Activated CD8-positive, alpha-beta memory T cell treated with anti-CD3 and anti-CD28 coated beads, Interleukin-2, amount 10 ng/mL, durations not matched to agents 7 days and 5 days (primary cell): ENCODE measurements around the gene C12orf42. TPM values are rescaled to one million over a fixed set of nuclear protein-coding genes. Genes with fewer than 3 reads are reported as not detected.

Experiments used
- ATAC-seq: fragments of 150-1000 bp; cut with Tn5 transposase; one replicate; pipeline ENCODE4 v1.10.0; 2021; ENCODE audit warnings: moderate library complexity
- CTCF ChIA-PET: fragments of 350-600 bp; sonication (Branson Sonifier 250); formaldehyde crosslinking; loops from one replicate; lab custom pipeline; 2021; ENCODE audit warnings: antibody characterized with exemption; lab: Charles Lee
- DNase-seq: peaks from one replicate; pipeline ENCODE4 v3.0.0-alpha.2; 2020
- H3K27ac Mint-ChIP-seq: one replicate; pipeline ENCODE4 v1.8.0; 2021; ENCODE audit warnings: mild to moderate bottlenecking, mixed read lengths
- H3K27me3 Mint-ChIP-seq: one replicate; pipeline ENCODE4 v1.8.0; 2021; ENCODE audit warnings: mixed read lengths
- H3K36me3 Mint-ChIP-seq: one replicate; pipeline ENCODE4 v1.8.0; 2021; ENCODE audit warnings: mild to moderate bottlenecking, mixed read lengths
- H3K4me1 Mint-ChIP-seq: one replicate; pipeline ENCODE4 v1.8.0; 2021; ENCODE audit warnings: mixed read lengths
- H3K4me3 Mint-ChIP-seq: one replicate; pipeline ENCODE4 v1.8.0; 2021; ENCODE audit warnings: mild to moderate bottlenecking, moderate library complexity, mixed read lengths
- H3K9me3 Mint-ChIP-seq: one replicate; pipeline ENCODE4 v1.8.0; 2022; ENCODE audit warnings: low read depth, mixed read lengths
- total RNA-seq, 2 experiments: library from RNA; stranded (reverse); gene quantifications; one replicate each; pipeline ENCODE4 v1.2.3, GENCODE V29; 2021

C12orf42 gene
- under 1 TPM in 1 of 2 experiments, not detected in 1; 0.84 TPM for total RNA-seq

GRCh38 chr12:103495469-103496456 is at the start of gene C12orf42:
Gene C12orf42, minus strand, starts transcription at chr12:103495968. Its CDS starts 17,542 bp downstream, at chr12:103478426.
- CTCF ChIA-PET = interaction anchor here (1.8 to 4.9 kb wide), 2 partner anchors 52 to 137 kb away, joined by 4 to 33 read pairs; no protein-coding TSS in a partner anchor
- no peak within 1 kb of the TSS for H3K27ac Mint-ChIP-seq
- H3K36me3 Mint-ChIP-seq = no peaks in the 10 kb centered on the region
- H3K9me3 Mint-ChIP-seq = peaks cover 4% of the 10 kb centered on the region
- H3K27me3 Mint-ChIP-seq = peaks cover 43% of the 10 kb centered on the region
- ATAC-seq (peak; percentile 76), DNase-seq (peak; percentile 53)
- peaks cover 13% of the 10 kb centered on the region for H3K4me1 Mint-ChIP-seq
- peak within 1 kb of the TSS; percentile 38 for H3K4me3 Mint-ChIP-seq

DNA sequence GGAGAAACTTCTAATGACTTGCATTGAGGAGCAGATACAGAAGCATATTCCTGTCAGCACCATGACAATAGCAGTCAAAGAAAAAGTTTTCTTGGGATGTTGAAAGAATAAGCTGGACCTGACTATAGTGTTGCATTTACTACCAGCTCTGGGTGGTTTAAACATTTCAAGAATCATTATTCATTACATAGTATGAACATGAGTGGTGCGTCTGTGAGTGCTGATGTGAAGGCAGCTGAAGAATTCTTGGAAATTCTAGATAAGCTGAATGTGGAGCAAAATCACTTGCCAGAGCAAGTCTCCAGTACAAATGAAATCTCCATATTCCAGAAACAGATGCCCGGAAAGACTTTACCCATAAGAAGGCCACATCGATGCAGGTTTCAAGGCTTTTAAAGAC is 46.3 kb upstream of the C12orf42 start:
- DNase-seq (no peak), ATAC-seq (no peak)
- H3K4me1 Mint-ChIP-seq = peaks cover 8% of the 10 kb centered on the region
- H3K9me3 Mint-ChIP-seq = no peaks in the 10 kb centered on the region
- CTCF ChIA-PET = no interaction called here
- H3K4me3 Mint-ChIP-seq = no peak overlapping the region
- no peak overlapping the region for H3K27ac Mint-ChIP-seq
- H3K27me3 Mint-ChIP-seq = peaks cover 18% of the 10 kb centered on the region
- H3K36me3 Mint-ChIP-seq = peaks cover 2% of the 10 kb centered on the region

GRCh38 chr12:103540319-103540718 is 44.6 kb upstream of the C12orf42 start:
- CTCF ChIA-PET = interaction anchor here (1.0 to 1.6 kb wide), 2 partner anchors 592 to 657 kb away, joined by 4 read pairs; no protein-coding TSS in a partner anchor
- Mint-ChIP-seq H3K4me1 (peaks cover 8% of the 10 kb centered on the region), H3K36me3 (peaks cover 2% of the 10 kb centered on the region), H3K27ac (no peak overlapping the region), H3K4me3 (no peak overlapping the region), H3K27me3 (peaks cover 18% of the 10 kb centered on the region), H3K9me3 (no peaks in the 10 kb centered on the region)
- DNase-seq (no peak), ATAC-seq (no peak)

DNA sequence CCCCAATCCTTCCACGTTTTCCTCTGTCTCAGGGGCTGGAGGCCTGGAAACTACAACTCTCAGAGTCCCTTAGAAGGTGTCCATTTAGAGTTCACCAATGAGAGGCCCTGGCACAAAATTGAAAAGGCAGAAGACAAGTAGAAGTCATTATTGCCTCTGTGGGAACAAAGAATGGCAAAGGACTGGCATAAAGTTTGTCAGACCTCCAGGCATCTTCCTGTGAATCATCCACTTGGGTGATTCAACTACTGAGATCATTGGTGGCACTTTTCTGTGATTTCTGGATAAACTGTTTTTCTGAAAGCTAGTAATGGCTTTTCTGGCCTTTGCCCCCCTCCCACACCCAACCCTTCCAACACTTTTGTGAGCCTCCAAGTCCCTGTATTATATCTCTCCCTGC is 42.6 kb upstream of the C12orf42 start:
- DNase-seq = no peak
- peaks cover 15% of the 10 kb centered on the region for H3K27me3 Mint-ChIP-seq
- H3K4me3 Mint-ChIP-seq = no peak overlapping the region
- peaks cover 2% of the 10 kb centered on the region for H3K36me3 Mint-ChIP-seq
- no peaks in the 10 kb centered on the region for H3K9me3 Mint-ChIP-seq
- CTCF ChIA-PET = interaction anchor here (0.8 kb wide), 1 partner anchor 95 kb away, joined by 3 read pairs; no protein-coding TSS in a partner anchor
- no peak for ATAC-seq
- peaks cover 8% of the 10 kb centered on the region for H3K4me1 Mint-ChIP-seq
- H3K27ac Mint-ChIP-seq = no peak overlapping the region

- peaks cover 26% of the 10 kb centered on the region for H3K27me3 Mint-ChIP-seq
- H3K4me3 Mint-ChIP-seq = no peak overlapping the region
- DNase-seq (no peak), ATAC-seq (no peak)
- no peak overlapping the region for H3K27ac Mint-ChIP-seq
- H3K36me3 Mint-ChIP-seq = no peaks in the 10 kb centered on the region
- H3K4me1 Mint-ChIP-seq = no peaks in the 10 kb centered on the region
- no peaks in the 10 kb centered on the region for H3K9me3 Mint-ChIP-seq
- CTCF ChIA-PET = no interaction called here
These were observed 34.7 kb upstream of the C12orf42 start for GRCh38 chr12:103530307-103531066.

GRCh38 chr12:103529306-103529705 is 33.5 kb upstream of the C12orf42 start:
- DNase-seq = no peak
- Mint-ChIP-seq H3K4me3 (no peak overlapping the region), H3K36me3 (no peaks in the 10 kb centered on the region), H3K27ac (no peak overlapping the region), H3K27me3 (peaks cover 23% of the 10 kb centered on the region), H3K9me3 (no peaks in the 10 kb centered on the region), H3K4me1 (no peaks in the 10 kb centered on the region)
- no peak for ATAC-seq
- CTCF ChIA-PET = no interaction called here

DNA sequence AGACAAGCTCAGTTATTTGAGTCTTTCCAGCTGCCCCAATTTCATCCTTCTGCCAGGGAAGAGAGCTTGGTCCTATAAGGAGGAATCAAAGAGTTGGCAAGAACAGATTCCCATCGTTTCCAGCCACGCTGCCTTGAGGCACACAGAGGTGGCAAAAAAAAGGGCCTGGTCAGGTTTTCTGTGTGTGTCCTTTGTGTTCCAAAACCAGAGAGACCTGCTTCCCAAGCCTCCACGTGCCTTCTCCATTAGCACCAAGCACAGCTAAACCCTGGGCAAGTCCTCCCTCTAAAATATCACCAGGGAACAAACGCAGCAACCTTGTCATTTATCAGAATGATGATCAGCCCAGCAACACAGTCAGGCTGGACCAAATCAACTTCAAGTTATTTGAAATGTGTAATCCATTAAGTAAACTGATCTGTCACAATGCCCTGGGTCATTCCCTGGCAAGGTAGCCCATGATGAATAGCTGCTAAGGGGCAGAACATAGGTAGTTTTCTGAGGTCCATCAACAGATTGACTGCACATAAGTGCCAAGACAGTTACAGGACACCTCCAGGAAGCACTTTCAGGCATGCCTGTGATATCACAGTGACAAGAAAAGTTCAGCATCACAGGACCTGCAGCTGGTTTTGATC is 28.6 kb upstream of the C12orf42 start:
- no peak overlapping the region for H3K27ac Mint-ChIP-seq
- ATAC-seq (no peak), DNase-seq (no peak)
- no peaks in the 10 kb centered on the region for H3K36me3 Mint-ChIP-seq
- no peak overlapping the region for H3K4me3 Mint-ChIP-seq
- CTCF ChIA-PET = no interaction called here
- H3K27me3 Mint-ChIP-seq = peaks cover 4% of the 10 kb centered on the region
- no peaks in the 10 kb centered on the region for H3K4me1 Mint-ChIP-seq
- H3K9me3 Mint-ChIP-seq = no peaks in the 10 kb centered on the region

DNA sequence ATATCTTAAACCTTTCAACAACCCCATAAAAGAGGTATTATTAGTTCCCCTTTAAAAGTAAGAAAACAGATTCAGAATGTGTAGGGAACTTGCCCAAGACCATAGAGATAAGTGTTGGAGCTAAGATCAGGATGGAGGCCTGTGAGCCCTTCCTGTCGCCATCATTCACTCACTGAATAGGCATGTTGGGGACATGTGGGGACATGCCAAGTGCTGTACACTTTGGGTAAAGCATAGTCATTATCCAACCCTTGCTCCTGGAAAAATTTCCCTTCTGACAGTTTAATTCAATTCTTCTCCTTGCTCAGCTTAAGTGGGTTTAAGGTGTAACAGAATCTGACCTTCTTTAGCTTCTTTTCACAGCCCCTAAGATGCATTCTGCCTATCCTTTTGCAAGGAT is 28.0 kb upstream of the C12orf42 start:
- H3K27me3 Mint-ChIP-seq = no peaks in the 10 kb centered on the region
- no peaks in the 10 kb centered on the region for H3K36me3 Mint-ChIP-seq
- H3K4me3 Mint-ChIP-seq = no peak overlapping the region
- no peaks in the 10 kb centered on the region for H3K9me3 Mint-ChIP-seq
- H3K27ac Mint-ChIP-seq = no peak overlapping the region
- no peaks in the 10 kb centered on the region for H3K4me1 Mint-ChIP-seq
- CTCF ChIA-PET = interaction anchor here (1.0 kb wide), 1 partner anchor 25 kb away, joined by 4 read pairs; no protein-coding TSS in a partner anchor
- ATAC-seq (no peak), DNase-seq (no peak)

GRCh38 chr12:103520686-103521215 is 25.0 kb upstream of the C12orf42 start:
- Mint-ChIP-seq H3K27me3 (no peaks in the 10 kb centered on the region), H3K4me1 (no peaks in the 10 kb centered on the region), H3K36me3 (no peaks in the 10 kb centered on the region), H3K9me3 (no peaks in the 10 kb centered on the region), H3K27ac (no peak overlapping the region), H3K4me3 (no peak overlapping the region)
- DNase-seq (no peak), ATAC-seq (no peak)
- CTCF ChIA-PET = no interaction called here

GRCh38 chr12:103519632-103520031 is 23.9 kb upstream of the C12orf42 start:
- no peak for ATAC-seq
- CTCF ChIA-PET = no interaction called here
- no peak for DNase-seq
- no peaks in the 10 kb centered on the region for H3K36me3 Mint-ChIP-seq
- no peak overlapping the region for H3K27ac Mint-ChIP-seq
- no peaks in the 10 kb centered on the region for H3K9me3 Mint-ChIP-seq
- H3K4me1 Mint-ChIP-seq = no peaks in the 10 kb centered on the region
- H3K4me3 Mint-ChIP-seq = no peak overlapping the region
- peaks cover 4% of the 10 kb centered on the region for H3K27me3 Mint-ChIP-seq

GRCh38 chr12:103518899-103519298 is 23.1 kb upstream of the C12orf42 start:
- Mint-ChIP-seq H3K27me3 (peaks cover 4% of the 10 kb centered on the region), H3K4me1 (no peaks in the 10 kb centered on the region), H3K36me3 (no peaks in the 10 kb centered on the region), H3K9me3 (no peaks in the 10 kb centered on the region), H3K4me3 (no peak overlapping the region), H3K27ac (no peak overlapping the region)
- no peak for DNase-seq
- CTCF ChIA-PET = no interaction called here
- no peak for ATAC-seq

DNA sequence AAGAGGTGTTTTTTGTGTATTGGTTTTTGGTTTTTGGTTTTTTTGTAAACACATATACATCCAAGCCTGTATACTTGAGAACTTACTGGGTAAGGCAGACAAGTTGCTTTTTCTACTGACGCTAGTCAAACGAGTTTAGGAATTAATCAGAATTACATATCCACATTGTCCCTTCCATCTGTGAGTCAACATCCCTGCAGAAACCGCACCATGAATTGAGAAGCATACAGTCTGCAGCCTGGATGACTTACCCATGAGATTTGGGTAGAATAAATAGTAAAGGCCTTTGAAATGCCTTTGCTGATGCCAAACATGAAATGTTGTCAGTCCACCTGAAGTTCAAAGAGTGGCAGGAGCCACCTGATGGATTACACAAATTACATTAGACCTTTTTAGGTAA is 21.4 kb upstream of the C12orf42 start:
- Mint-ChIP-seq H3K4me3 (no peak overlapping the region), H3K27ac (no peak overlapping the region), H3K36me3 (no peaks in the 10 kb centered on the region), H3K4me1 (no peaks in the 10 kb centered on the region), H3K9me3 (no peaks in the 10 kb centered on the region), H3K27me3 (peaks cover 5% of the 10 kb centered on the region)
- no peak for DNase-seq
- ATAC-seq = no peak
- CTCF ChIA-PET = no interaction called here

DNA sequence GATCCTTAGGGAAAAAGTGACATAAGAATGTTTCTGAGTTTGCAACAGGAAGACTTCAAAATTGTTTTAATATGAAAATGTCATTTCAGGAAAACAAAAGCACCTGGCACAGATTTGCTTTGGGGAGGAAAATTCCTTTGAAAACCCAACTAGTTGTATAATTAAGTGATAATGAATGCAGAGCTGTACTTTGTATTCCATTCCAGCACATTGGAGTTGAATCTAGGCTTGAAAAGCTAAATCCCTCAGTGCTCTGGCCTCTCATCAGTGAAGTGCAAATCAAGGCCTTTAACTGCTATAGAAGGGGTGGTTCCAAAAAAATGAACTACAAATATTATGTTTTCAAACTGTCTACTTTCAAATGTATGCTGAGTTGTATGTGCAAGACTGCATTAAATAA is 19.6 kb upstream of the C12orf42 start:
- no peak overlapping the region for H3K4me3 Mint-ChIP-seq
- no peaks in the 10 kb centered on the region for H3K9me3 Mint-ChIP-seq
- H3K27me3 Mint-ChIP-seq = peaks cover 12% of the 10 kb centered on the region
- CTCF ChIA-PET = no interaction called here
- H3K27ac Mint-ChIP-seq = no peak overlapping the region
- ATAC-seq (no peak), DNase-seq (no peak)
- H3K4me1 Mint-ChIP-seq = no peaks in the 10 kb centered on the region
- H3K36me3 Mint-ChIP-seq = peaks cover 1% of the 10 kb centered on the region
